HepG2 (cell line): Measurements from ENCODE around the gene ZBTB46. TPM values are rescaled to one million over a fixed set of nuclear protein-coding genes. Genes with fewer than 3 reads are reported as not detected.

Experiments used
- ADNP ChIP-seq: sonication (generic); formaldehyde crosslinking; IDR thresholded peaks from 2 replicates; pipeline ENCODE4 v1.4.0; 2020; ENCODE audit warnings: missing genetic modification reagents
- ATF7-NPFF ChIP-seq: sonication (generic); formaldehyde crosslinking; IDR thresholded peaks from 2 replicates; pipeline ENCODE4 v1.8.1; 2023; ENCODE audit warnings: mild to moderate bottlenecking, low read depth, missing genetic modification reagents, moderate library complexity
- CREB3 ChIP-seq: sonication (generic); formaldehyde crosslinking; IDR thresholded peaks from 2 replicates; pipeline ENCODE4 v1.5.0; 2020; ENCODE audit warnings: missing genetic modification reagents
- ELF4 ChIP-seq: sonication (generic); formaldehyde crosslinking; IDR thresholded peaks from 2 replicates; pipeline ENCODE4 v1.5.0; 2020; ENCODE audit warnings: missing genetic modification reagents, mild to moderate bottlenecking, moderate library complexity, borderline replicate concordance
- FLYWCH1 ChIP-seq: sonication (generic); formaldehyde crosslinking; IDR thresholded peaks from 2 replicates; pipeline ENCODE4 v1.8.1; 2023; ENCODE audit warnings: mild to moderate bottlenecking, missing genetic modification reagents
- FOXA3 ChIP-seq: IDR thresholded peaks from 2 replicates; pipeline ENCODE4 v1.6.1; 2016; ENCODE audit warnings: missing genetic modification reagents, missing compliant biosample characterization
- FOXO1 ChIP-seq: sonication (generic); formaldehyde crosslinking; IDR thresholded peaks from 2 replicates; pipeline ENCODE4 v1.4.0; 2020; ENCODE audit warnings: missing genetic modification reagents
- IRX3 ChIP-seq: sonication (generic); formaldehyde crosslinking; IDR thresholded peaks from 2 replicates; pipeline ENCODE4 v1.8.1; 2023; ENCODE audit warnings: mild to moderate bottlenecking, low read depth, missing genetic modification reagents, borderline replicate concordance
- ISL2 ChIP-seq: sonication (generic); formaldehyde crosslinking; IDR thresholded peaks from 2 replicates; pipeline ENCODE4 v1.5.0; 2020; ENCODE audit warnings: missing genetic modification reagents
- JUN ChIP-seq: sonication (generic); formaldehyde crosslinking; IDR thresholded peaks from 2 replicates; pipeline ENCODE4 v1.4.0; 2020; ENCODE audit warnings: mild to moderate bottlenecking, missing genetic modification reagents
- MAF1 ChIP-seq: sonication (generic); formaldehyde crosslinking; IDR thresholded peaks from 2 replicates; pipeline ENCODE4 v1.5.0; 2020; ENCODE audit warnings: missing genetic modification reagents, borderline replicate concordance
- MXD4 ChIP-seq: IDR thresholded peaks from 2 replicates; pipeline ENCODE4 v1.6.1; 2016; ENCODE audit warnings: mild to moderate bottlenecking, missing biosample characterization, missing genetic modification reagents
- POLR2A ChIP-seq, 2 experiments: IDR thresholded peaks; 2 replicates each; pipeline ENCODE4 v1.6.1; 2011; ENCODE audit warnings: low read depth in 2 of 2, low read length in 2 of 2, mild to moderate bottlenecking in 1 of 2, moderate library complexity in 1 of 2; ENCODE audit not compliant: insufficient read depth in 1 of 2
- POLR2G ChIP-seq: fragments of 200-400 bp; formaldehyde crosslinking; IDR thresholded peaks from 2 replicates; pipeline ENCODE4 v1.6.1; 2018; ENCODE audit warnings: mild to moderate bottlenecking, low read depth, low read length, moderate library complexity
- SMAD1 ChIP-seq: sonication (generic); formaldehyde crosslinking; IDR thresholded peaks from 2 replicates; pipeline ENCODE4 v1.4.0; 2020; ENCODE audit warnings: missing genetic modification reagents, low read depth, mild to moderate bottlenecking, borderline replicate concordance
- ZMAT3 ChIP-seq: sonication (generic); formaldehyde crosslinking; conservative IDR thresholded peaks from 2 replicates; pipeline ENCODE4 v1.7.0; 2021; ENCODE audit warnings: missing genetic modification reagents
- ZNF256 ChIP-seq: sonication (generic); formaldehyde crosslinking; conservative IDR thresholded peaks from 2 replicates; pipeline ENCODE4 v1.4.0; 2020; ENCODE audit warnings: missing genetic modification reagents
- ZNF264 ChIP-seq: sonication (generic); formaldehyde crosslinking; IDR thresholded peaks from 2 replicates; pipeline ENCODE4 v1.4.0; 2020; ENCODE audit warnings: missing genetic modification reagents
- ZNF441 ChIP-seq: sonication (generic); formaldehyde crosslinking; IDR thresholded peaks from 2 replicates; pipeline ENCODE4 v1.7.0; 2021; ENCODE audit warnings: missing genetic modification reagents, borderline replicate concordance
- ZNF552 ChIP-seq: sonication (generic); formaldehyde crosslinking; IDR thresholded peaks from 2 replicates; pipeline ENCODE4 v1.9.0; 2022; ENCODE audit warnings: missing genetic modification reagents, mild to moderate bottlenecking, borderline replicate concordance
- ZNF563 ChIP-seq: sonication (generic); formaldehyde crosslinking; IDR thresholded peaks from 2 replicates; pipeline ENCODE4 v1.8.0; 2022; ENCODE audit warnings: mild to moderate bottlenecking, moderate library complexity, missing genetic modification reagents
- ZNF672 ChIP-seq: sonication (generic); formaldehyde crosslinking; IDR thresholded peaks from 2 replicates; pipeline ENCODE4 v1.8.1; 2022; ENCODE audit warnings: missing genetic modification reagents
- ZSCAN21 ChIP-seq: sonication (generic); formaldehyde crosslinking; IDR thresholded peaks from 2 replicates; pipeline ENCODE4 v1.8.0; 2022; ENCODE audit warnings: mild to moderate bottlenecking, missing genetic modification reagents, moderate library complexity, borderline replicate concordance
- ZSCAN22 ChIP-seq: sonication (generic); formaldehyde crosslinking; IDR thresholded peaks from 2 replicates; pipeline ENCODE4 v1.4.0; 2020; ENCODE audit warnings: mild to moderate bottlenecking, missing genetic modification reagents
- polyA plus RNA-seq, 8 experiments: library from polyadenylated mRNA; depleted of rRNA in 3 of 8; stranded (reverse) in 7 of 8; unstranded in 1 of 8; fragments of >200 nt; fragmentation: Illumina TruSeq in 4 of 8; extraction: Trizol in 4 of 8; gene quantifications; 2 replicates each; pipeline versions ENCODE4 v1.2.1 to v1.2.3, GENCODE V29; 2011 to 2016; ENCODE audit warnings: low read depth in 4 of 8, missing spikeins in 1 of 8, mixed read lengths in 1 of 8; ENCODE audit not compliant: insufficient read depth in 1 of 8
- total RNA-seq, 5 experiments: library from RNA; depleted of rRNA; stranded (reverse); fragments of >200 nt; fragmentation: Illumina TruSeq; extraction: Trizol; gene quantifications; 2 replicates each; pipeline ENCODE4 v1.2.3, GENCODE V29; 2016; ENCODE audit warnings: low read depth in 1 of 5
- TF ChIP-seq, protein P1 (sequence below): sonication (generic); formaldehyde crosslinking; IDR thresholded peaks from 2 replicates; pipeline ENCODE4 v1.4.0; 2020; ENCODE audit warnings: missing genetic modification reagents, borderline replicate concordance
- TF ChIP-seq, protein P2 (sequence below): sonication (generic); formaldehyde crosslinking; IDR thresholded peaks from 2 replicates; pipeline ENCODE4 v1.4.0; 2020; ENCODE audit warnings: missing genetic modification reagents, mild to moderate bottlenecking, borderline replicate concordance

ZBTB46 gene
- total and polyA plus RNA-seq, 2 of the 13 experiments (the other 11 are each of a cell fraction or from before 2014, with no cell fraction given), result 1.6 to 13.5 TPM

GRCh38 chr20:63859166-63859699, 28.2 kb upstream of the ZBTB46 start (continued):
- no peak for TF ChIP-seq MAF1 (CRISPR knock-in tag)
- no peak for TF ChIP-seq ZNF672 (CRISPR knock-in tag)
- no peak for TF ChIP-seq ATF7-NPFF (CRISPR knock-in tag)
- no peak for TF ChIP-seq SMAD1 (CRISPR knock-in tag)
- TF ChIP-seq POLR2G, result peak; percentile 25
- 0 out of 2 replicates have a peak, but pooled peaks have one; percentile 38 for TF ChIP-seq FLYWCH1
- TF ChIP-seq ZSCAN21 (CRISPR knock-in tag), result 0 out of 2 replicates have a peak, but pooled peaks have one; percentile 17
- 0 out of 2 replicates have a peak, but pooled peaks have one; percentile 4 for TF ChIP-seq ISL2 (CRISPR knock-in tag)
- 0 out of 2 replicates have a peak, but pooled peaks have one; percentile 15 for TF ChIP-seq MXD4 (CRISPR knock-in tag)
- TF ChIP-seq ZNF563, result peak; percentile 16; the same call in 1 of the 2 replicates
- no peak for TF ChIP-seq FOXA3 (CRISPR knock-in tag)
- TF ChIP-seq ZNF256 (CRISPR knock-in tag), result peak; percentile 46; the same call in 1 of the 2 replicates
- TF ChIP-seq, protein P1, sequence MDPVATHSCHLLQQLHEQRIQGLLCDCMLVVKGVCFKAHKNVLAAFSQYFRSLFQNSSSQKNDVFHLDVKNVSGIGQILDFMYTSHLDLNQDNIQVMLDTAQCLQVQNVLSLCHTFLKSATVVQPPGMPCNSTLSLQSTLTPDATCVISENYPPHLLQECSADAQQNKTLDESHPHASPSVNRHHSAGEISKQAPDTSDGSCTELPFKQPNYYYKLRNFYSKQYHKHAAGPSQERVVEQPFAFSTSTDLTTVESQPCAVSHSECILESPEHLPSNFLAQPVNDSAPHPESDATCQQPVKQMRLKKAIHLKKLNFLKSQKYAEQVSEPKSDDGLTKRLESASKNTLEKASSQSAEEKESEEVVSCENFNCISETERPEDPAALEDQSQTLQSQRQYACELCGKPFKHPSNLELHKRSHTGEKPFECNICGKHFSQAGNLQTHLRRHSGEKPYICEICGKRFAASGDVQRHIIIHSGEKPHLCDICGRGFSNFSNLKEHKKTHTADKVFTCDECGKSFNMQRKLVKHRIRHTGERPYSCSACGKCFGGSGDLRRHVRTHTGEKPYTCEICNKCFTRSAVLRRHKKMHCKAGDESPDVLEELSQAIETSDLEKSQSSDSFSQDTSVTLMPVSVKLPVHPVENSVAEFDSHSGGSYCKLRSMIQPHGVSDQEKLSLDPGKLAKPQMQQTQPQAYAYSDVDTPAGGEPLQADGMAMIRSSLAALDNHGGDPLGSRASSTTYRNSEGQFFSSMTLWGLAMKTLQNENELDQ (CRISPR knock-in tag), result peak; percentile 67; the same call in 1 of the 2 replicates
- TF ChIP-seq ZSCAN22 (CRISPR knock-in tag), result no peak
- TF ChIP-seq CREB3 (CRISPR knock-in tag), result no peak
- TF ChIP-seq ZMAT3 (CRISPR knock-in tag), result 0 out of 2 replicates have a peak, but pooled peaks have one; percentile 52
- TF ChIP-seq POLR2A (IDR thresholded peaks at IDR 0.05; ENCODE audit: insufficient read depth in 1 of 2, low read depth in 2 of 2, low read length in 2 of 2), result peak in 1 of 2 experiments; percentile 32; a peak in 1 of 4 replicates
- TF ChIP-seq JUN, result no peak
- 0 out of 2 replicates have a peak, but pooled peaks have one; percentile 58 for TF ChIP-seq IRX3 (CRISPR knock-in tag)
- 0 out of 2 replicates have a peak, but pooled peaks have one; percentile 33 for TF ChIP-seq ZNF264 (CRISPR knock-in tag)
- TF ChIP-seq ZNF441 (CRISPR knock-in tag), result peak; percentile 1; the same call in 1 of the 2 replicates
- no peak for TF ChIP-seq ELF4 (CRISPR knock-in tag)
- TF ChIP-seq, protein P2, sequence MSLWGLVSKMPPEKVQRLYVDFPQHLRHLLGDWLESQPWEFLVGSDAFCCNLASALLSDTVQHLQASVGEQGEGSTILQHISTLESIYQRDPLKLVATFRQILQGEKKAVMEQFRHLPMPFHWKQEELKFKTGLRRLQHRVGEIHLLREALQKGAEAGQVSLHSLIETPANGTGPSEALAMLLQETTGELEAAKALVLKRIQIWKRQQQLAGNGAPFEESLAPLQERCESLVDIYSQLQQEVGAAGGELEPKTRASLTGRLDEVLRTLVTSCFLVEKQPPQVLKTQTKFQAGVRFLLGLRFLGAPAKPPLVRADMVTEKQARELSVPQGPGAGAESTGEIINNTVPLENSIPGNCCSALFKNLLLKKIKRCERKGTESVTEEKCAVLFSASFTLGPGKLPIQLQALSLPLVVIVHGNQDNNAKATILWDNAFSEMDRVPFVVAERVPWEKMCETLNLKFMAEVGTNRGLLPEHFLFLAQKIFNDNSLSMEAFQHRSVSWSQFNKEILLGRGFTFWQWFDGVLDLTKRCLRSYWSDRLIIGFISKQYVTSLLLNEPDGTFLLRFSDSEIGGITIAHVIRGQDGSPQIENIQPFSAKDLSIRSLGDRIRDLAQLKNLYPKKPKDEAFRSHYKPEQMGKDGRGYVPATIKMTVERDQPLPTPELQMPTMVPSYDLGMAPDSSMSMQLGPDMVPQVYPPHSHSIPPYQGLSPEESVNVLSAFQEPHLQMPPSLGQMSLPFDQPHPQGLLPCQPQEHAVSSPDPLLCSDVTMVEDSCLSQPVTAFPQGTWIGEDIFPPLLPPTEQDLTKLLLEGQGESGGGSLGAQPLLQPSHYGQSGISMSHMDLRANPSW (CRISPR knock-in tag), result peak; percentile 90; the same call in 1 of the 2 replicates
- TF ChIP-seq ZNF552 (CRISPR knock-in tag), result no peak
- TF ChIP-seq ADNP (CRISPR knock-in tag), result 0 out of 2 replicates have a peak, but pooled peaks have one; percentile 21
- no peak for TF ChIP-seq FOXO1
